ENCODE measurements around the gene SCN8A.
A peak's percentile ranks its signal among the peaks of the same experiment; 100 is the strongest.

The SCN8A gene

DNA sequence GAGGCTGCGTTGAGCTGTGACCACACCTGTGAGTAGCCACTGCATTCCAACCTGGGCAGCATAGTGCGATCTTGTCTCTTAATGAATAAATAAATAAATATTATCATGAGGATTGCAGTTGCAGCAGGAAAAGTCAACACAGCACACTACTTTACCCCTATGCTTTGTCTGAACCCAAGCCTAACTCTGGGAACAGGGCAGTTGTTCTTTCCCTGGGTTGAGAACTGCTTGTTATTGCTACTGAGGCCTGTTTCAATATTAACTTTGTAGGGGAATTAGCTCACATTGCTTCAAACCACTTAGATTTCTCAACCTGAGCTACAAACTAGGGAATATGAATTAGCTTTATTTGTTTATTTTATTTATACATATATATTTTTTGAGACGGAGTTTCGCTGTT is 102.5 kb downstream of the SCN8A start:
- Mint-ChIP-seq H3K9me3 (no peaks in the 10 kb centered on the region), H3K36me3 (ENCODE audit: low read depth) (no peaks in the 10 kb centered on the region), H3K27ac (no peak overlapping the region), H3K4me1 (no peaks in the 10 kb centered on the region), H3K27me3 (ENCODE audit: low read depth, poor library complexity) (peaks cover 3% of the 10 kb centered on the region), H3K4me3 (no peak overlapping the region)
- DNase-seq: no peak
- TF ChIP-seq, protein P1, sequence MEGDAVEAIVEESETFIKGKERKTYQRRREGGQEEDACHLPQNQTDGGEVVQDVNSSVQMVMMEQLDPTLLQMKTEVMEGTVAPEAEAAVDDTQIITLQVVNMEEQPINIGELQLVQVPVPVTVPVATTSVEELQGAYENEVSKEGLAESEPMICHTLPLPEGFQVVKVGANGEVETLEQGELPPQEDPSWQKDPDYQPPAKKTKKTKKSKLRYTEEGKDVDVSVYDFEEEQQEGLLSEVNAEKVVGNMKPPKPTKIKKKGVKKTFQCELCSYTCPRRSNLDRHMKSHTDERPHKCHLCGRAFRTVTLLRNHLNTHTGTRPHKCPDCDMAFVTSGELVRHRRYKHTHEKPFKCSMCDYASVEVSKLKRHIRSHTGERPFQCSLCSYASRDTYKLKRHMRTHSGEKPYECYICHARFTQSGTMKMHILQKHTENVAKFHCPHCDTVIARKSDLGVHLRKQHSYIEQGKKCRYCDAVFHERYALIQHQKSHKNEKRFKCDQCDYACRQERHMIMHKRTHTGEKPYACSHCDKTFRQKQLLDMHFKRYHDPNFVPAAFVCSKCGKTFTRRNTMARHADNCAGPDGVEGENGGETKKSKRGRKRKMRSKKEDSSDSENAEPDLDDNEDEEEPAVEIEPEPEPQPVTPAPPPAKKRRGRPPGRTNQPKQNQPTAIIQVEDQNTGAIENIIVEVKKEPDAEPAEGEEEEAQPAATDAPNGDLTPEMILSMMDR (IDR thresholded peaks at IDR 0.05): no peak

GRCh38 chr12:51694146-51694545 is 103.1 kb downstream of the SCN8A start:
- H3K27ac Mint-ChIP-seq: peak overlapping the region; percentile 27
- DNase-seq: no peak
- no peaks in the 10 kb centered on the region for H3K9me3 Mint-ChIP-seq
- H3K4me3 Mint-ChIP-seq: no peak overlapping the region
- TF ChIP-seq, protein P1 (IDR thresholded peaks at IDR 0.05): no peak
- peaks cover 3% of the 10 kb centered on the region for H3K27me3 Mint-ChIP-seq (ENCODE audit: low read depth, poor library complexity)
- H3K36me3 Mint-ChIP-seq (ENCODE audit: low read depth): no peaks in the 10 kb centered on the region
- H3K4me1 Mint-ChIP-seq: no peaks in the 10 kb centered on the region

DNA sequence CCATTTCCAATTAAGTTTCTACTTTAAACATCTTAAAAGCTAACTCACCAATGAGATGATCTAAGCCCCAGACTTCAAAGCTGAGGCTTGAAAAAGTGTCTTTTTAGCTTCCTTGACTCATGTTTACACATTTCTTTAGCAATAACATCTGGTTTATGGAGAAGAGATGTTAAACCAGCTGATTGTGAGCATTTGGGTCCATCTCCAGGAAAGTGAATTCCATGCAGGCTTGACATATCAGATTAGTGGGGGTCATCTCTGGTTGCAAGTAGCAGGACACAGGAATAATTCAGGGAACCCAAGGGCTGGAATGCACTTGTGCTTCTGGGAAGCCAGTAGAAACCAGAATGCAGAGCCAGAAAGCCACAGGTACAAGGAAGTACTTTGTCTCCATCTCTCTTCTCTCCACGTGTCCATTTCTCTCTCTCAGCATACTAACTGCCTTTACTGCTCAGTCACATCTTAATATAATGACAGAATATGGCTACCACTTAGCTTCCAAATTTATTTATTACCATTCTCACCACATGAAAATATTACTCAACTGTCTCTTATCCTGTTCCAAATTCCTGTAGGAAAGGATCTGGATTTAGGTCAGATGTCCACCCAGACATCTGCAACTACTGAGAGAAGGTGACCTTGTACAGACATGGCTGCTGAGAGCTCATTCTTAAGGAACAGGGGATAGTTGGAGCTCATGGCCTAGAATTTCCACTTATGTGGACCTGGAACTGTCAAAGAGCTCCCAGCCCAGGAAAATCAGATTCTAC is 104.4 kb downstream of the SCN8A start:
- Mint-ChIP-seq H3K4me3 (no peak overlapping the region), H3K9me3 (no peaks in the 10 kb centered on the region), H3K36me3 (ENCODE audit: low read depth) (no peaks in the 10 kb centered on the region), H3K27me3 (ENCODE audit: low read depth, poor library complexity) (peaks cover 3% of the 10 kb centered on the region), H3K4me1 (no peaks in the 10 kb centered on the region), H3K27ac (no peak overlapping the region)
- no peak for DNase-seq
- TF ChIP-seq, protein P1 (IDR thresholded peaks at IDR 0.05): no peak

- Mint-ChIP-seq H3K4me1 (no peaks in the 10 kb centered on the region), H3K36me3 (ENCODE audit: low read depth) (no peaks in the 10 kb centered on the region), H3K9me3 (no peaks in the 10 kb centered on the region), H3K27ac (peak overlapping the region; percentile 56), H3K4me3 (no peak overlapping the region), H3K27me3 (ENCODE audit: low read depth, poor library complexity) (peaks cover 2% of the 10 kb centered on the region)
- no peak for DNase-seq
- TF ChIP-seq, protein P1 (IDR thresholded peaks at IDR 0.05): no peak
Measured at GRCh38 chr12:51699219-51699618, 108.2 kb downstream of the SCN8A start.

DNA sequence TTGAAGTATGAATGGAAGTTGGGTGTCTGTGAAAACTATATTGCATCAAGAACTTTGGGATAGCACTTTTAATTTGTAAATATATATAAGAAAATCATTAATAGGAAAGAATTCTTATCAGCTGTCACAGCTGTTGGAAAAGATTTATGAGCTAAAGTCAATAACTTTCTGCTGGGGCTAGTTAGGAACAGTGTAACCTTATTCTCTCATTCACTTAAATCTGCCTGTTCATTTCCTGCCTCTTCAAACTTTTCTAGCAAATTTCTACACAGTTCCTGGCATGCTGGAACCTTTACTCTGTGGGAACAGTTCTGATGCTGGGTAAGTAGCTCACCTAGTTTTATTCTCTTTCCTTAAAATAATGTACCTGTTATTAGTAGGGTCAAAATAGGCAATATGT is 109.9 kb downstream of the SCN8A start:
- peaks cover 2% of the 10 kb centered on the region for H3K27me3 Mint-ChIP-seq (ENCODE audit: low read depth, poor library complexity)
- TF ChIP-seq, protein P1 (IDR thresholded peaks at IDR 0.05): no peak
- peak overlapping the region; percentile 81 for H3K27ac Mint-ChIP-seq

DNA sequence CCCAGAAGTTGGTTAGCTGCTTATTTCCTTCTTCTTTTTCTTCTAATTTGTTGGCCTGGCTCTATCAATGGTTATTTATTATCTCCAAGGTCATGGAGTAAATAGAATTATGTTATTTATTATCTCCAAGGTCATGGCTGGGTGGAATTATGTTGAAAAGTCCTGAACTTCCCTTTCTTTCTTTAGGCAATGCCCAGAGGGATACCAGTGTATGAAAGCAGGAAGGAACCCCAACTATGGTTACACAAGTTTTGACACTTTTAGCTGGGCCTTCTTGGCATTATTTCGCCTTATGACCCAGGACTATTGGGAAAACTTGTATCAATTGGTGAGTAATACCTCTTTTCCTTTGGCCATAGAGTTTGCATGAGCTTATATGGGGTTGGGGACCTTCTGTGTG is 111.6 kb downstream of the SCN8A start:
- Mint-ChIP-seq H3K27ac (no peak overlapping the region), H3K4me1 (no peaks in the 10 kb centered on the region), H3K36me3 (ENCODE audit: low read depth) (peaks cover 5% of the 10 kb centered on the region), H3K27me3 (ENCODE audit: low read depth, poor library complexity) (peaks cover 2% of the 10 kb centered on the region), H3K9me3 (no peaks in the 10 kb centered on the region), H3K4me3 (no peak overlapping the region)
- DNase-seq: no peak
- TF ChIP-seq, protein P1 (IDR thresholded peaks at IDR 0.05): no peak

More for the DNA sequence above, 109.9 kb downstream of the SCN8A start:
- Mint-ChIP-seq H3K4me1 (no peaks in the 10 kb centered on the region), H3K9me3 (no peaks in the 10 kb centered on the region), H3K36me3 (ENCODE audit: low read depth) (peaks cover 5% of the 10 kb centered on the region), H3K4me3 (no peak overlapping the region)
- DNase-seq: no peak

Measured in nephron progenitor cell (in vitro differentiated cells).